Lower leg skin (tissue), 3 donors: ENCODE results near the gene ARHGAP15.

ENCODE experiments used
- POLR2A ChIP-seq, 2 donors: fragments of 450-650 bp; IDR thresholded peaks; one replicate each; pipeline ENCODE4 v1.6.1; 2016 to 2017; ENCODE audit warnings: antibody characterized with exemption in 2 of 2, mild to moderate bottlenecking in 1 of 2, moderate library complexity in 1 of 2
- TF ChIP-seq, protein P1 (sequence below), 3 donors: fragments of 450-650 bp; IDR thresholded peaks; one replicate each; pipeline ENCODE4 v1.5.1; 2016; ENCODE audit warnings: antibody characterized with exemption in 3 of 3, mild to moderate bottlenecking in 3 of 3, moderate library complexity in 2 of 3

DNA sequence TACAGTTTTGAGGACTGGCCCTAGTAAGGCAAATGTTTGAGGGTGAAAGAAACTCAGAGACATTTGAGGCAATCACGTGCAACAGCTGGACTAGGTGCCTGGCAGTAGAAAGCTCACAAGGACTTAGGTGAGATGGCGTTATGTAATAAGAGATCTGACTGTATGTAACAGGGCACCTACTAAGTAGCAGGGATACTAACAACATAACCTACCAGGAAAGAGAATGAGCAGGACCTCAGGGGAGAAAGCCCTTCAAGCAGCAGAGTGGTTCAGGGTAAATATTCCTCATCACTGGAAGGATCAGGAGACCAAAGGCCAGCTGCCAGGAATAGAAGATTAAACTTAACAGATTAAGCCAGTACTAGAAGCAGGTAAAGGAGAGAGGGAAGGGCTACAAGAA lies 53.4 kb downstream of the ARHGAP15 start:
- TF ChIP-seq, protein P1, sequence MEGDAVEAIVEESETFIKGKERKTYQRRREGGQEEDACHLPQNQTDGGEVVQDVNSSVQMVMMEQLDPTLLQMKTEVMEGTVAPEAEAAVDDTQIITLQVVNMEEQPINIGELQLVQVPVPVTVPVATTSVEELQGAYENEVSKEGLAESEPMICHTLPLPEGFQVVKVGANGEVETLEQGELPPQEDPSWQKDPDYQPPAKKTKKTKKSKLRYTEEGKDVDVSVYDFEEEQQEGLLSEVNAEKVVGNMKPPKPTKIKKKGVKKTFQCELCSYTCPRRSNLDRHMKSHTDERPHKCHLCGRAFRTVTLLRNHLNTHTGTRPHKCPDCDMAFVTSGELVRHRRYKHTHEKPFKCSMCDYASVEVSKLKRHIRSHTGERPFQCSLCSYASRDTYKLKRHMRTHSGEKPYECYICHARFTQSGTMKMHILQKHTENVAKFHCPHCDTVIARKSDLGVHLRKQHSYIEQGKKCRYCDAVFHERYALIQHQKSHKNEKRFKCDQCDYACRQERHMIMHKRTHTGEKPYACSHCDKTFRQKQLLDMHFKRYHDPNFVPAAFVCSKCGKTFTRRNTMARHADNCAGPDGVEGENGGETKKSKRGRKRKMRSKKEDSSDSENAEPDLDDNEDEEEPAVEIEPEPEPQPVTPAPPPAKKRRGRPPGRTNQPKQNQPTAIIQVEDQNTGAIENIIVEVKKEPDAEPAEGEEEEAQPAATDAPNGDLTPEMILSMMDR (IDR thresholded peaks at IDR 0.05), result no peak
- no peak for TF ChIP-seq POLR2A (IDR thresholded peaks at IDR 0.05)
